Measurements from ENCODE around the gene TMEM141.
"Not testable (repeated sequence)": the region's sequence is repeated elsewhere in the genome, so short reads cannot be mapped to it uniquely, and the experiment has no call there.

DNA sequence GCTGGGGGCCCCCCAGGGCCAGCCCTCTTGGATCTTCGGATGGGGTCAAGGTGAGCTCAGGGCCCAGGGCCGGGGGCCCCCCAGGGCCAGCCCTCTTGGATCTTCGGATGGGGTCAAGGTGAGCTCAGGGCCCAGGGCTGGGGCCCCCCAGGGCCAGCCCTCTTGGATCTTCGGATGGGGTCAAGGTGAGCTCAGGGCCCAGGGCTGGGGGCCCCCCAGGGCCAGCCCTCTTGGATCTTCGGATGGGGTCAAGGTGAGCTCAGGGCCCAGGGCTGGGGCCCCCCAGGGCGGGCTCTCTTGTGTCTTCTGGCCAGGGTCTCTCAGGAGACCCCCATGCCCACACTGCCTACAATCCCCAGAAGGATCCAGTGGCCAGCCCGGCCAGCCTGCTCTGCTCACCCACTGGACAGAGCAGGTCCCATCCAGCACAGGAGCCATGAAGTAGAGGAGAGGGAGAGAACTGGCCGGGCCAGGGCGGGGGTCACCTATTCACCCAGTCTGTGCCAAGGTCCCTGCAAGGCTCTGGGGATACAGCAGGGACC, 11.9 kb downstream of the TMEM141 start:
- TF ChIP-seq, protein P1, sequence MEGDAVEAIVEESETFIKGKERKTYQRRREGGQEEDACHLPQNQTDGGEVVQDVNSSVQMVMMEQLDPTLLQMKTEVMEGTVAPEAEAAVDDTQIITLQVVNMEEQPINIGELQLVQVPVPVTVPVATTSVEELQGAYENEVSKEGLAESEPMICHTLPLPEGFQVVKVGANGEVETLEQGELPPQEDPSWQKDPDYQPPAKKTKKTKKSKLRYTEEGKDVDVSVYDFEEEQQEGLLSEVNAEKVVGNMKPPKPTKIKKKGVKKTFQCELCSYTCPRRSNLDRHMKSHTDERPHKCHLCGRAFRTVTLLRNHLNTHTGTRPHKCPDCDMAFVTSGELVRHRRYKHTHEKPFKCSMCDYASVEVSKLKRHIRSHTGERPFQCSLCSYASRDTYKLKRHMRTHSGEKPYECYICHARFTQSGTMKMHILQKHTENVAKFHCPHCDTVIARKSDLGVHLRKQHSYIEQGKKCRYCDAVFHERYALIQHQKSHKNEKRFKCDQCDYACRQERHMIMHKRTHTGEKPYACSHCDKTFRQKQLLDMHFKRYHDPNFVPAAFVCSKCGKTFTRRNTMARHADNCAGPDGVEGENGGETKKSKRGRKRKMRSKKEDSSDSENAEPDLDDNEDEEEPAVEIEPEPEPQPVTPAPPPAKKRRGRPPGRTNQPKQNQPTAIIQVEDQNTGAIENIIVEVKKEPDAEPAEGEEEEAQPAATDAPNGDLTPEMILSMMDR (IDR thresholded peaks at IDR 0.05; ENCODE audit: borderline replicate concordance, extremely low read depth, low read length, poor library complexity, severe bottlenecking) = not testable (repeated sequence)
- not testable (repeated sequence) for TF ChIP-seq EZH2 (IDR thresholded peaks at IDR 0.05; ENCODE audit: borderline replicate concordance, low read depth, low read length, severe bottlenecking)
